Endothelial cell of umbilical vein (primary cell): ENCODE measurements around the gene S100A13. TPM values are rescaled to one million over a fixed set of nuclear protein-coding genes. Genes with fewer than 3 reads are reported as not detected.

ENCODE experiments used
- BruUV-seq: library from RNA; stranded (reverse); fragments of 400-500 nt; replicated peaks from 2 replicates; lab custom pipeline; 2021; lab: Mats Ljungman, UMichigan
- CTCF ChIA-PET: fragments of 300-600, 350-600 bp; sonication (Branson Sonifier 250); formaldehyde crosslinking; loops from one replicate; lab custom pipeline; 2021; ENCODE audit warnings: antibody characterized with exemption, inconsistent platforms; lab: Charles Lee
- POLR2A ChIA-PET: fragments of 300-600, 350-600 bp; sonication (Branson Sonifier 250); formaldehyde crosslinking; loops from one replicate; lab custom pipeline; 2021; ENCODE audit warnings: antibody characterized with exemption, inconsistent platforms; lab: Charles Lee
- DNase-seq: peaks from one replicate; pipeline ENCODE4 v3.0.0-alpha.2; 2011; ENCODE audit warnings: low read depth, low spot score
- FAIRE-seq: peaks from 2 replicates; lab custom pipeline; 2011; peaks lifted over from hg19 to GRCh38; lab: Jason Lieb, UNC
- H2AFZ ChIP-seq: 2 replicates; pipeline ENCODE4 v1.6.0; 2012; ENCODE audit warnings: low read depth, low read length, control low read depth, inconsistent platforms
- H3K27ac ChIP-seq: 2 replicates; pipeline ENCODE4 v1.5.1; 2011; ENCODE audit warnings: low read depth, mild to moderate bottlenecking, control low read depth, low read length, moderate library complexity; ENCODE audit not compliant: insufficient read depth
- H3K27me3 ChIP-seq, 2 experiments: 2 replicates each; pipeline versions ENCODE4 v1.6.0 to v1.6.1; 2011; ENCODE audit warnings: low read length in 2 of 2, mixed read lengths in 1 of 2; ENCODE audit not compliant: control insufficient read depth in 2 of 2, insufficient read depth in 2 of 2
- H3K36me3 ChIP-seq, 2 experiments: 2 replicates in 1 of 2; 3 replicates in 1 of 2; pipeline ENCODE4 v1.5.1; 2011; ENCODE audit warnings: low read length in 2 of 2, mild to moderate bottlenecking in 1 of 2, moderate library complexity in 1 of 2; ENCODE audit not compliant: control insufficient read depth in 2 of 2, insufficient read depth in 2 of 2; ENCODE audit errors: extremely low read depth in 1 of 2
- H3K4me1 ChIP-seq: 3 replicates; pipeline ENCODE4 v1.5.1; 2011; ENCODE audit warnings: mild to moderate bottlenecking, low read length; ENCODE audit not compliant: control insufficient read depth, insufficient read depth; ENCODE audit errors: extremely low read depth
- H3K4me2 ChIP-seq: 2 replicates; pipeline ENCODE4 v1.6.1; 2011; ENCODE audit warnings: low read length, control low read depth, mixed read lengths; ENCODE audit not compliant: insufficient read depth
- H3K4me3 ChIP-seq, 3 experiments: fragments of 200-600 bp in 1 of 3; sonication (generic), shearing (Covaris generic) in 1 of 3; replicated peaks in 1 of 3; 2 replicates each; pipeline ENCODE4 v1.5.1; 2011 to 2016; ENCODE audit warnings: control low read depth in 3 of 3, low read length in 3 of 3, mild to moderate bottlenecking in 2 of 3, inconsistent platforms in 1 of 3, low read depth in 1 of 3, moderate library complexity in 1 of 3; ENCODE audit not compliant: insufficient read depth in 1 of 3
- H3K79me2 ChIP-seq: 2 replicates; pipeline ENCODE4 v1.6.0; 2012; ENCODE audit warnings: low read length, inconsistent platforms; ENCODE audit not compliant: control insufficient read depth, insufficient read depth
- H3K9ac ChIP-seq: replicated peaks from 2 replicates; pipeline ENCODE3; 2011; ENCODE audit warnings: low read length, control low read depth; ENCODE audit not compliant: insufficient read depth; ENCODE audit errors: extremely low read depth
- H3K9me1 ChIP-seq: replicated peaks from 3 replicates; pipeline ENCODE4 v1.6.0; 2011; ENCODE audit warnings: mild to moderate bottlenecking, low read length; ENCODE audit not compliant: control insufficient read depth, insufficient read depth; ENCODE audit errors: extremely low read depth
- H3K9me3 ChIP-seq: replicated peaks from 2 replicates; pipeline ENCODE4 v1.5.1; 2012; ENCODE audit warnings: low read length, inconsistent platforms; ENCODE audit not compliant: control insufficient read depth, insufficient read depth
- H4K20me1 ChIP-seq: replicated peaks from 2 replicates; pipeline ENCODE3; 2011; ENCODE audit warnings: mild to moderate bottlenecking, low read length; ENCODE audit not compliant: control insufficient read depth, insufficient read depth; ENCODE audit errors: extremely low read depth
- EZH2 ChIP-seq: IDR thresholded peaks from 2 replicates; pipeline ENCODE4 v1.6.1; 2012; ENCODE audit warnings: borderline replicate concordance, low read depth, mild to moderate bottlenecking, moderate library complexity, low read length, inconsistent platforms; ENCODE audit not compliant: severe bottlenecking
- FOS ChIP-seq: IDR thresholded peaks from 2 replicates; pipeline ENCODE4 v1.6.1; 2011; ENCODE audit warnings: mild to moderate bottlenecking, low read length, moderate library complexity, borderline replicate concordance; ENCODE audit not compliant: insufficient read depth
- GATA2 ChIP-seq: IDR thresholded peaks from 2 replicates; pipeline ENCODE4 v1.7.0; 2011; ENCODE audit warnings: low read depth, mild to moderate bottlenecking, moderate library complexity, mixed read lengths, low read length; ENCODE audit not compliant: insufficient read length, insufficient read depth
- JUN ChIP-seq: IDR thresholded peaks from 2 replicates; pipeline ENCODE4 v1.6.1; 2011; ENCODE audit warnings: borderline replicate concordance, low read depth; ENCODE audit not compliant: insufficient read length, insufficient read depth
- MYC ChIP-seq: IDR thresholded peaks from one replicate; pipeline ENCODE4 v1.6.1; 2011; ENCODE audit warnings: mild to moderate bottlenecking, low read depth, low read length
- POLR2A ChIP-seq: IDR thresholded peaks from 2 replicates; pipeline ENCODE4 v1.6.1; 2012; ENCODE audit warnings: low read depth, mild to moderate bottlenecking, control low read depth, low read length
- POLR2AphosphoS5 ChIP-seq: IDR thresholded peaks from 2 replicates; pipeline ENCODE4 v1.6.1; 2012; ENCODE audit warnings: low read depth, mild to moderate bottlenecking, control low read depth, low read length, moderate library complexity; ENCODE audit not compliant: insufficient read depth
- dilution Hi-C: fragments of 300-500 bp; cut with MboI; formaldehyde crosslinking; loops from one replicate; pipeline ENCODE4 v1.15.0; 2019; ENCODE audit warnings: low sequenced_read_pairs; ENCODE audit not compliant: extremely low pct_ligation_motif_present
- intact Hi-C: fragments of 100-400 bp; cut with micrococcal nuclease; formaldehyde crosslinking; loops from one replicate; pipeline ENCODE4 v1.10.0; 2022
- polyA plus RNA-seq, 4 experiments: library from polyadenylated mRNA; depleted of rRNA in 3 of 4; stranded (reverse) in 3 of 4; unstranded in 1 of 4; fragments of >200 nt; gene quantifications; 2 replicates each; pipeline versions ENCODE4 v1.2.1 to v1.2.3, GENCODE V29; 2011 to 2012; ENCODE audit warnings: missing spikeins in 1 of 4
- total RNA-seq: library from RNA; stranded (reverse); gene quantifications from 2 replicates; pipeline ENCODE4 v1.2.3, GENCODE V29; 2021
- TF ChIP-seq, protein P1 (sequence below), 2 donors: IDR thresholded peaks; 1 replicate in 1 of 2; 2 replicates in 1 of 2; pipeline ENCODE4 v1.5.1; 2011; ENCODE audit warnings: low read length in 2 of 2, mild to moderate bottlenecking in 2 of 2, moderate library complexity in 2 of 2, control low read depth in 1 of 2, inconsistent platforms in 1 of 2, low read depth in 1 of 2; ENCODE audit not compliant: insufficient read depth in 1 of 2; ENCODE audit errors: extremely low read depth in 1 of 2
- TF ChIP-seq, protein P2 (sequence below): IDR thresholded peaks from 2 replicates; pipeline ENCODE4 v1.6.1; 2011; ENCODE audit not compliant: insufficient read depth, insufficient read length

S100A13 gene
- total and polyA plus RNA-seq, 2 donors (not counting 3 experiments of a cell fraction or from before 2014, with no cell fraction given) = 155 to 360 TPM

DNA sequence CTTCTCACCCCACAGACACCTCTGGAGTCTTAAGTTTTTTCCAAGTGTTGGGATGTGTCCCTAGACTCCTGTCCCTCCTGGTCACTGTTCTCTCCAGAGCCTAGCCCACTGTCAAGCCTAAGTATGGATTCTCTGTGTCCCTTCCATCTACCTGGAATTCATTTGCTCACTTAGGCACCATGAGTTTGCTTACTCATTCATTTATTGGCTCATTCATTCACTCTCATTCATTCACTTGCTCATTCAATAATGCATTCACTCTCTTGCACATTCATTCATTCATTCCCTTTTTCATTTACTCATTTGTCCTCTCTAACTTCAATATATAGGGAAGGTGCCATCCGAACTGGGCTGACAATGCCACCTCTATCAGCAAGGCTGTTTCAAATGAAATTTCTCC is 15.9 kb downstream of the S100A13 start:
- ChIA-PET POLR2A (interaction anchor here (1.8 to 4.9 kb wide), 3 partner anchors 16 to 23 kb away, joined by 5 to 28 read pairs (median 9); partner anchors contain the start of genes CHTOP, S100A1 and S100A13), CTCF (interaction anchor here (2.1 to 7.7 kb wide), 4 partner anchors 10 to 39 kb away, joined by 6 to 54 read pairs (median 31); partner anchors contain the start of genes S100A1 and S100A13)
- H3K9me1 ChIP-seq = no peaks in the 10 kb centered on the region
- no peak for DNase-seq
- H3K9ac ChIP-seq = peak overlapping the region; percentile 70
- no peaks in the 10 kb centered on the region for H3K27me3 ChIP-seq
- H3K4me2 ChIP-seq = peak overlapping the region; percentile 51
- dilution Hi-C loops (no loop called here), intact Hi-C loops (no loop called here)
- H3K79me2 ChIP-seq = peaks cover 45% of the 10 kb centered on the region
- no peak for TF ChIP-seq GATA2
- TF ChIP-seq MYC = no peak
- TF ChIP-seq POLR2A = no peak
- TF ChIP-seq FOS = no peak
- no peak for TF ChIP-seq POLR2AphosphoS5
- TF ChIP-seq, protein P1, sequence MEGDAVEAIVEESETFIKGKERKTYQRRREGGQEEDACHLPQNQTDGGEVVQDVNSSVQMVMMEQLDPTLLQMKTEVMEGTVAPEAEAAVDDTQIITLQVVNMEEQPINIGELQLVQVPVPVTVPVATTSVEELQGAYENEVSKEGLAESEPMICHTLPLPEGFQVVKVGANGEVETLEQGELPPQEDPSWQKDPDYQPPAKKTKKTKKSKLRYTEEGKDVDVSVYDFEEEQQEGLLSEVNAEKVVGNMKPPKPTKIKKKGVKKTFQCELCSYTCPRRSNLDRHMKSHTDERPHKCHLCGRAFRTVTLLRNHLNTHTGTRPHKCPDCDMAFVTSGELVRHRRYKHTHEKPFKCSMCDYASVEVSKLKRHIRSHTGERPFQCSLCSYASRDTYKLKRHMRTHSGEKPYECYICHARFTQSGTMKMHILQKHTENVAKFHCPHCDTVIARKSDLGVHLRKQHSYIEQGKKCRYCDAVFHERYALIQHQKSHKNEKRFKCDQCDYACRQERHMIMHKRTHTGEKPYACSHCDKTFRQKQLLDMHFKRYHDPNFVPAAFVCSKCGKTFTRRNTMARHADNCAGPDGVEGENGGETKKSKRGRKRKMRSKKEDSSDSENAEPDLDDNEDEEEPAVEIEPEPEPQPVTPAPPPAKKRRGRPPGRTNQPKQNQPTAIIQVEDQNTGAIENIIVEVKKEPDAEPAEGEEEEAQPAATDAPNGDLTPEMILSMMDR (IDR thresholded peaks at IDR 0.05; ENCODE audit: extremely low read depth in 1 of 2, insufficient read depth in 1 of 2, low read depth in 1 of 2, low read length in 2 of 2) = no peak
- TF ChIP-seq, protein P2, sequence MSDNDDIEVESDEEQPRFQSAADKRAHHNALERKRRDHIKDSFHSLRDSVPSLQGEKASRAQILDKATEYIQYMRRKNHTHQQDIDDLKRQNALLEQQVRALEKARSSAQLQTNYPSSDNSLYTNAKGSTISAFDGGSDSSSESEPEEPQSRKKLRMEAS = no peak
- TF ChIP-seq EZH2 = no peak
- no peak for TF ChIP-seq JUN
- H2AFZ ChIP-seq = no peak overlapping the region
- no peaks in the 10 kb centered on the region for H3K9me3 ChIP-seq
- H3K4me1 ChIP-seq = peaks cover 39% of the 10 kb centered on the region
- peaks cover 13% of the 10 kb centered on the region in 2 experiments for H3K36me3 ChIP-seq
- H4K20me1 ChIP-seq = no peaks in the 10 kb centered on the region
- H3K4me3 ChIP-seq = peak overlapping the region; percentile 20 to 62 (median 37)
- H3K27ac ChIP-seq = peak overlapping the region; percentile 42
- FAIRE-seq = no peak
- BruUV-seq = no TSS peak
